Keratinocyte (primary cell): ENCODE measurements around the gene NCKAP5.

Source experiments
- EZH2 ChIP-seq: IDR thresholded peaks from one replicate; pipeline ENCODE4 v1.6.1; 2012; ENCODE audit warnings: inconsistent platforms, mild to moderate bottlenecking, low read length, moderate library complexity
- TF ChIP-seq, protein P1 (sequence below), 3 experiments: IDR thresholded peaks in 1 of 3; conservative IDR thresholded peaks in 1 of 3; optimal IDR thresholded peaks in 1 of 3; 2 replicates in 2 of 3; 3 replicates in 1 of 3; pipeline versions ENCODE3 to v1.5.1; 2011; ENCODE audit warnings: low read length in 3 of 3, mild to moderate bottlenecking in 3 of 3, moderate library complexity in 2 of 3, control low read depth in 1 of 3, inconsistent platforms in 1 of 3; ENCODE audit not compliant: insufficient read depth in 2 of 3; ENCODE audit errors: extremely low read depth in 1 of 3

- TF ChIP-seq, protein P1, sequence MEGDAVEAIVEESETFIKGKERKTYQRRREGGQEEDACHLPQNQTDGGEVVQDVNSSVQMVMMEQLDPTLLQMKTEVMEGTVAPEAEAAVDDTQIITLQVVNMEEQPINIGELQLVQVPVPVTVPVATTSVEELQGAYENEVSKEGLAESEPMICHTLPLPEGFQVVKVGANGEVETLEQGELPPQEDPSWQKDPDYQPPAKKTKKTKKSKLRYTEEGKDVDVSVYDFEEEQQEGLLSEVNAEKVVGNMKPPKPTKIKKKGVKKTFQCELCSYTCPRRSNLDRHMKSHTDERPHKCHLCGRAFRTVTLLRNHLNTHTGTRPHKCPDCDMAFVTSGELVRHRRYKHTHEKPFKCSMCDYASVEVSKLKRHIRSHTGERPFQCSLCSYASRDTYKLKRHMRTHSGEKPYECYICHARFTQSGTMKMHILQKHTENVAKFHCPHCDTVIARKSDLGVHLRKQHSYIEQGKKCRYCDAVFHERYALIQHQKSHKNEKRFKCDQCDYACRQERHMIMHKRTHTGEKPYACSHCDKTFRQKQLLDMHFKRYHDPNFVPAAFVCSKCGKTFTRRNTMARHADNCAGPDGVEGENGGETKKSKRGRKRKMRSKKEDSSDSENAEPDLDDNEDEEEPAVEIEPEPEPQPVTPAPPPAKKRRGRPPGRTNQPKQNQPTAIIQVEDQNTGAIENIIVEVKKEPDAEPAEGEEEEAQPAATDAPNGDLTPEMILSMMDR (optimal IDR thresholded peaks at IDR 0.05 in 1 of 3, IDR thresholded peaks at IDR 0.05 in 1 of 3, conservative IDR thresholded peaks at IDR 0.05 in 1 of 3; ENCODE audit: extremely low read depth in 1 of 3, insufficient read depth in 2 of 3, low read length in 3 of 3), result no peak
- no peak for TF ChIP-seq EZH2
Observed at GRCh38 chr2:133197156-133197555, 371.1 kb downstream of the NCKAP5 start.
